GM23338 (cell line): ENCODE data around the gene SPSB4. TPM values are rescaled to one million over a fixed set of nuclear protein-coding genes. Genes with fewer than 3 reads are reported as not detected.

Experiments
- ATAC-seq: fragments of 200-7000 bp; cut with Tn5 transposase; 3 replicates; pipeline ENCODE4 v1.9.1; 2020
- DNase-seq: peaks from one replicate; pipeline ENCODE4 v3.0.0-alpha.2; 2015; ENCODE audit warnings: low spot score
- H2AFZ ChIP-seq: fragments of 200-600 bp; sonication (generic); 2 replicates; pipeline ENCODE4 v1.8.0; 2016; ENCODE audit warnings: antibody characterized with exemption, mild to moderate bottlenecking, moderate library complexity
- H3F3A ChIP-seq: fragments of 200-600 bp; sonication (generic); replicated peaks from 2 replicates; pipeline ENCODE4 v1.8.0; 2017; ENCODE audit warnings: antibody characterized with exemption, mixed run types, low read depth
- H3K27ac ChIP-seq: fragments of 200-600 bp; sonication (generic); 2 replicates; pipeline ENCODE4 v1.6.1; 2016; ENCODE audit warnings: low read depth
- H3K27me3 ChIP-seq: fragments of 200-600 bp; sonication (generic); 2 replicates; pipeline ENCODE4 v1.8.0; 2016; ENCODE audit warnings: mild to moderate bottlenecking, mixed run types, moderate library complexity; ENCODE audit not compliant: insufficient read depth
- H3K36me3 ChIP-seq: fragments of 200-600 bp; sonication (generic); 2 replicates; pipeline ENCODE4 v1.8.0; 2016; ENCODE audit warnings: mild to moderate bottlenecking; ENCODE audit not compliant: insufficient read depth
- H3K4me1 ChIP-seq: fragments of 200-600 bp; sonication (generic); 2 replicates; pipeline ENCODE4 v1.8.0; 2016; ENCODE audit warnings: mild to moderate bottlenecking, moderate library complexity; ENCODE audit not compliant: insufficient read depth
- H3K4me2 ChIP-seq: fragments of 200-600 bp; sonication (generic); 2 replicates; pipeline ENCODE4 v1.7.1; 2017; ENCODE audit warnings: mixed run types
- H3K4me3 ChIP-seq: fragments of 200-600 bp; sonication (generic); 2 replicates; pipeline ENCODE4 v1.6.1; 2016; ENCODE audit warnings: mixed run types
- H3K79me2 ChIP-seq: fragments of 200-600 bp; sonication (generic); replicated peaks from 2 replicates; pipeline ENCODE4 v1.8.0; 2017; ENCODE audit warnings: mild to moderate bottlenecking; ENCODE audit not compliant: insufficient read depth
- H3K9me2 ChIP-seq: fragments of 200-600 bp; sonication (generic); 2 replicates; pipeline ENCODE4 v1.8.0; 2017; ENCODE audit not compliant: insufficient read depth
- H4K20me1 ChIP-seq: fragments of 200-600 bp; sonication (generic); replicated peaks from 2 replicates; pipeline ENCODE4 v1.8.0; 2017; ENCODE audit warnings: mild to moderate bottlenecking; ENCODE audit not compliant: insufficient read depth
- H3K27ac Mint-ChIP-seq: 2 replicates; pipeline ENCODE4 v1.8.0; 2020; ENCODE audit warnings: inconsistent platforms, mild to moderate bottlenecking, moderate library complexity, mixed read lengths
- H3K27me3 Mint-ChIP-seq: 3 replicates; pipeline ENCODE4 v1.8.0; 2022; ENCODE audit warnings: low read depth, mild to moderate bottlenecking, moderate library complexity, mixed read lengths, inconsistent platforms; ENCODE audit not compliant: insufficient read depth, poor library complexity
- H3K36me3 Mint-ChIP-seq: 3 replicates; pipeline ENCODE4 v1.8.0; 2021; ENCODE audit warnings: low read depth, mild to moderate bottlenecking, inconsistent platforms, moderate library complexity, mixed read lengths
- H3K4me1 Mint-ChIP-seq: 3 replicates; pipeline ENCODE4 v1.8.0; 2020; ENCODE audit warnings: mild to moderate bottlenecking, inconsistent platforms, mixed read lengths
- H3K4me3 Mint-ChIP-seq: 3 replicates; pipeline ENCODE4 v1.8.0; 2021; ENCODE audit warnings: moderate library complexity, mild to moderate bottlenecking, inconsistent platforms, mixed read lengths
- H3K9me3 Mint-ChIP-seq: 3 replicates; pipeline ENCODE4 v1.8.0; 2020; ENCODE audit warnings: moderate library complexity, mild to moderate bottlenecking, inconsistent platforms, mixed read lengths
- CREB1 ChIP-seq: fragments of 250-450 bp; sonication (Bioruptor Pico); IDR thresholded peaks from 2 replicates; pipeline ENCODE4 v1.5.0; 2020; ENCODE audit warnings: low read depth, mild to moderate bottlenecking, moderate library complexity
- EZH2 ChIP-seq: fragments of 200-600 bp; sonication (generic); IDR thresholded peaks from one replicate; pipeline ENCODE4 v1.8.0; 2017; ENCODE audit warnings: antibody characterized with exemption, mild to moderate bottlenecking, low read depth; ENCODE audit not compliant: unreplicated experiment
- EZH2phosphoT487 ChIP-seq: fragments of 200-600 bp; sonication (generic); IDR thresholded peaks from one replicate; pipeline ENCODE4 v1.8.1; 2018; ENCODE audit warnings: antibody characterized with exemption; ENCODE audit not compliant: unreplicated experiment
- JUNB ChIP-seq: IDR thresholded peaks from one replicate; pipeline ENCODE4 v1.6.1; 2016; ENCODE audit warnings: antibody characterized with exemption; ENCODE audit not compliant: unreplicated experiment
- POLR2AphosphoS5 ChIP-seq: IDR thresholded peaks from 2 replicates; pipeline ENCODE4 v1.6.1; 2016; ENCODE audit warnings: antibody characterized with exemption, low read depth
- STAT1 ChIP-seq: IDR thresholded peaks from one replicate; pipeline ENCODE4 v1.6.1; 2016; ENCODE audit warnings: antibody characterized with exemption; ENCODE audit not compliant: unreplicated experiment
- ZNF114 ChIP-seq: fragments of 250-450 bp; sonication (Bioruptor Pico); IDR thresholded peaks from 2 replicates; pipeline ENCODE4 v1.5.0; 2020; ENCODE audit warnings: mild to moderate bottlenecking, moderate library complexity
- polyA plus RNA-seq: library from polyadenylated mRNA; unstranded; fragments of >200 nt; fragmentation: Nextera tagmentation; extraction: Ambion mirVana; gene quantifications from 2 replicates; pipeline ENCODE4 v1.2.1, GENCODE V29; 2016
- total RNA-seq: library from RNA; depleted of rRNA; stranded (reverse); fragments of >200 nt; shearing (Covaris generic); gene quantifications from 2 replicates; pipeline ENCODE4 v1.2.3, GENCODE V29; 2014
- TF ChIP-seq, protein P1 (sequence below): IDR thresholded peaks from one replicate; pipeline ENCODE4 v1.6.1; 2018; ENCODE audit warnings: antibody characterized with exemption; ENCODE audit not compliant: unreplicated experiment
- TF ChIP-seq, protein P2 (sequence below), 2 experiments: fragments of 200-600 bp in 1 of 2; sonication (generic) in 1 of 2; conservative IDR thresholded peaks; 2 replicates each; pipeline versions ENCODE4 v1.5.1 to v1.6.1; 2016 to 2017; ENCODE audit warnings: antibody characterized with exemption in 2 of 2, low read depth in 2 of 2, mild to moderate bottlenecking in 2 of 2, moderate library complexity in 1 of 2
- TF ChIP-seq, protein P3 (sequence below): IDR thresholded peaks from 2 replicates; pipeline ENCODE4 v1.6.1; 2016; ENCODE audit warnings: antibody characterized with exemption

The SPSB4 gene
- total and polyA plus RNA-seq, 2 experiments from 2014 or later: 6.7 to 25.9 TPM

DNA sequence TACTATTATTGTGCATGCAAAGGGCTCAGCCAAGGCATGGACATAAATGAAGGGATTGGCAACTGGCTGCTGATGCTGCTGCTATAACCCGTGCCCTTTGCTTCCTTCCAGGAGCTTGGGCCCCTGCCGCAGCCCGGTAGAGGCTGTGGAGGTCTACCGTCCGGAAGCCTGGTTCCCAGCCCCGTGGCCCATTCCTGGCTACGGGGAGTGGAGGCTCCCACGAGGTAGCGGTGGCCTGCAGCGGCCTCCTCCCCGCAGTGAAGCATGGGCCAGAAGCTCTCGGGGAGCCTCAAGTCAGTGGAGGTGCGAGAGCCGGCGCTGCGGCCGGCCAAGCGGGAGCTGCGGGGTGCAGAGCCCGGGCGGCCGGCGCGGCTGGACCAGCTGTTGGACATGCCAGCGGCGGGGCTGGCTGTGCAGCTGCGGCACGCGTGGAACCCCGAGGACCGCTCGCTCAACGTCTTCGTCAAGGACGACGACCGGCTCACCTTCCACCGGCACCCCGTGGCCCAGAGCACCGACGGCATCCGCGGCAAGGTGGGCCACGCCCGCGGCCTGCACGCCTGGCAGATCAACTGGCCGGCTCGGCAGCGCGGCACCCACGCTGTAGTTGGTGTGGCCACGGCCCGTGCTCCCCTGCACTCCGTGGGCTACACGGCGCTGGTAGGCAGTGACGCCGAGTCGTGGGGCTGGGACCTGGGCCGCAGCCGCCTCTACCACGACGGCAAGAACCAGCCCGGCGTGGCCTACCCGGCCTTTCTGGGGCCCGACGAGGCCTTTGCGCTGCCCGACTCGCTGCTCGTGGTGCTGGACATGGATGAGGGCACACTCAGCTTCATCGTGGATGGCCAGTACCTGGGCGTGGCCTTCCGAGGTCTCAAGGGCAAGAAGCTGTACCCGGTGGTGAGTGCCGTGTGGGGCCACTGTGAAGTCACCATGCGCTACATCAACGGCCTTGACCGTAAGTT is 15.0 kb downstream of the SPSB4 start:
- no peak overlapping the region for H3K4me3 ChIP-seq
- peaks cover 44% of the 10 kb centered on the region for H3K4me1 Mint-ChIP-seq

DNA sequence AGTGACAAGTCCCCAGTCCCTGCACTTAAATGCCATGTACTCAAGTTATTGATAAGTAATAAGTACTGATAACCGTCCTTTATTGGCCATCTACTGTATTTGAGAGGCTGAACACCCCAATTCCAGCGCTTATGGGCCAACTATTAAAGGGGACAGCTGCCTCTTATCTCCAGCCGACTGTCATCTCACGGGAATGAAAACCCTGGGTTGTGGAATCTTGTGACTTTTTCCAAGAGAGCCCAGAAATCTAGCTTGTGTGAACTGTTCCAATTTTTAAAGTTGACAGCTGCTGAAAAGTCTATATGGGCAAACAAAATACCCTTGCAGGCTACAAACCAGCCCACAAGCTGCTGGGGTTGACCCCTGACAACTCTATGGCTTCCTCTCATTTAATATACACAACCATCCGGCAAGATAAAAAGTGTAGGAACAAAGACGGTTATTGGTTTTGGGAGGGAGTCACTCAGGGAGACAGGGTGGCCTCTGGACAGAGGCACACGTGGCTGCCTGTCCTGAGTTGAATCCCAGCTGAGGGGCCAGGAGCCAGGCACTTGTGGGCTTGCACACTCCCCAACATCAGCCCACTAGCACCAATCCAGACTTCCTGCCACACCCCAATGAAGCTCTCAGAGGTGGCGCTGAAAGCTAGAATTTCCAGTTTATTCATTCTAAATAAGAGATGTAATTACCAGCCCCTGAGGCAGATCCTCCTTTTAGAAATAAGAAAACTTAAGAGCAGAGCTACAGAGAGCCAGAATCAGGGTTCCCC is 16.2 kb downstream of the SPSB4 start:
- no peaks in the 10 kb centered on the region for H3K9me3 Mint-ChIP-seq
- H3K4me2 ChIP-seq: no peak overlapping the region
- peaks cover 11% of the 10 kb centered on the region for H3K36me3 Mint-ChIP-seq
- H3K27ac Mint-ChIP-seq: no peak overlapping the region
- H3K79me2 ChIP-seq: peaks cover 7% of the 10 kb centered on the region
- peaks cover 9% of the 10 kb centered on the region for H3F3A ChIP-seq
- DNase-seq (no peak), ATAC-seq (no peak)
- peaks cover 31% of the 10 kb centered on the region for H3K4me1 ChIP-seq
- peaks cover 26% of the 10 kb centered on the region for H3K27me3 Mint-ChIP-seq
- H3K4me3 ChIP-seq: no peak overlapping the region
- TF ChIP-seq, protein P1, sequence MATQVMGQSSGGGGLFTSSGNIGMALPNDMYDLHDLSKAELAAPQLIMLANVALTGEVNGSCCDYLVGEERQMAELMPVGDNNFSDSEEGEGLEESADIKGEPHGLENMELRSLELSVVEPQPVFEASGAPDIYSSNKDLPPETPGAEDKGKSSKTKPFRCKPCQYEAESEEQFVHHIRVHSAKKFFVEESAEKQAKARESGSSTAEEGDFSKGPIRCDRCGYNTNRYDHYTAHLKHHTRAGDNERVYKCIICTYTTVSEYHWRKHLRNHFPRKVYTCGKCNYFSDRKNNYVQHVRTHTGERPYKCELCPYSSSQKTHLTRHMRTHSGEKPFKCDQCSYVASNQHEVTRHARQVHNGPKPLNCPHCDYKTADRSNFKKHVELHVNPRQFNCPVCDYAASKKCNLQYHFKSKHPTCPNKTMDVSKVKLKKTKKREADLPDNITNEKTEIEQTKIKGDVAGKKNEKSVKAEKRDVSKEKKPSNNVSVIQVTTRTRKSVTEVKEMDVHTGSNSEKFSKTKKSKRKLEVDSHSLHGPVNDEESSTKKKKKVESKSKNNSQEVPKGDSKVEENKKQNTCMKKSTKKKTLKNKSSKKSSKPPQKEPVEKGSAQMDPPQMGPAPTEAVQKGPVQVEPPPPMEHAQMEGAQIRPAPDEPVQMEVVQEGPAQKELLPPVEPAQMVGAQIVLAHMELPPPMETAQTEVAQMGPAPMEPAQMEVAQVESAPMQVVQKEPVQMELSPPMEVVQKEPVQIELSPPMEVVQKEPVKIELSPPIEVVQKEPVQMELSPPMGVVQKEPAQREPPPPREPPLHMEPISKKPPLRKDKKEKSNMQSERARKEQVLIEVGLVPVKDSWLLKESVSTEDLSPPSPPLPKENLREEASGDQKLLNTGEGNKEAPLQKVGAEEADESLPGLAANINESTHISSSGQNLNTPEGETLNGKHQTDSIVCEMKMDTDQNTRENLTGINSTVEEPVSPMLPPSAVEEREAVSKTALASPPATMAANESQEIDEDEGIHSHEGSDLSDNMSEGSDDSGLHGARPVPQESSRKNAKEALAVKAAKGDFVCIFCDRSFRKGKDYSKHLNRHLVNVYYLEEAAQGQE: no peak
- no peak for TF ChIP-seq JUNB
- no peak for TF ChIP-seq CREB1
- TF ChIP-seq EZH2phosphoT487: no peak
- TF ChIP-seq ZNF114: no peak
- no peak for TF ChIP-seq EZH2
- TF ChIP-seq POLR2AphosphoS5: no peak
- TF ChIP-seq, protein P2, sequence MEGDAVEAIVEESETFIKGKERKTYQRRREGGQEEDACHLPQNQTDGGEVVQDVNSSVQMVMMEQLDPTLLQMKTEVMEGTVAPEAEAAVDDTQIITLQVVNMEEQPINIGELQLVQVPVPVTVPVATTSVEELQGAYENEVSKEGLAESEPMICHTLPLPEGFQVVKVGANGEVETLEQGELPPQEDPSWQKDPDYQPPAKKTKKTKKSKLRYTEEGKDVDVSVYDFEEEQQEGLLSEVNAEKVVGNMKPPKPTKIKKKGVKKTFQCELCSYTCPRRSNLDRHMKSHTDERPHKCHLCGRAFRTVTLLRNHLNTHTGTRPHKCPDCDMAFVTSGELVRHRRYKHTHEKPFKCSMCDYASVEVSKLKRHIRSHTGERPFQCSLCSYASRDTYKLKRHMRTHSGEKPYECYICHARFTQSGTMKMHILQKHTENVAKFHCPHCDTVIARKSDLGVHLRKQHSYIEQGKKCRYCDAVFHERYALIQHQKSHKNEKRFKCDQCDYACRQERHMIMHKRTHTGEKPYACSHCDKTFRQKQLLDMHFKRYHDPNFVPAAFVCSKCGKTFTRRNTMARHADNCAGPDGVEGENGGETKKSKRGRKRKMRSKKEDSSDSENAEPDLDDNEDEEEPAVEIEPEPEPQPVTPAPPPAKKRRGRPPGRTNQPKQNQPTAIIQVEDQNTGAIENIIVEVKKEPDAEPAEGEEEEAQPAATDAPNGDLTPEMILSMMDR (conservative IDR thresholded peaks at IDR 0.05; ENCODE audit: low read depth in 2 of 2): no peak
- TF ChIP-seq, protein P3, sequence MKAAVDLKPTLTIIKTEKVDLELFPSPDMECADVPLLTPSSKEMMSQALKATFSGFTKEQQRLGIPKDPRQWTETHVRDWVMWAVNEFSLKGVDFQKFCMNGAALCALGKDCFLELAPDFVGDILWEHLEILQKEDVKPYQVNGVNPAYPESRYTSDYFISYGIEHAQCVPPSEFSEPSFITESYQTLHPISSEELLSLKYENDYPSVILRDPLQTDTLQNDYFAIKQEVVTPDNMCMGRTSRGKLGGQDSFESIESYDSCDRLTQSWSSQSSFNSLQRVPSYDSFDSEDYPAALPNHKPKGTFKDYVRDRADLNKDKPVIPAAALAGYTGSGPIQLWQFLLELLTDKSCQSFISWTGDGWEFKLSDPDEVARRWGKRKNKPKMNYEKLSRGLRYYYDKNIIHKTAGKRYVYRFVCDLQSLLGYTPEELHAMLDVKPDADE: no peak
- TF ChIP-seq STAT1: no peak
- H4K20me1 ChIP-seq: no peaks in the 10 kb centered on the region; the same call in 1 of the 2 replicates
- H3K36me3 ChIP-seq: no peaks in the 10 kb centered on the region
- no peaks in the 10 kb centered on the region for H3K9me2 ChIP-seq
- H2AFZ ChIP-seq: no peak overlapping the region
- no peak overlapping the region for H3K27ac ChIP-seq
- H3K4me1 Mint-ChIP-seq: peaks cover 54% of the 10 kb centered on the region
- no peaks in the 10 kb centered on the region for H3K27me3 ChIP-seq
- no peak overlapping the region for H3K4me3 Mint-ChIP-seq

More for the DNA sequence above, 15.0 kb downstream of the SPSB4 start:
- H3K79me2 ChIP-seq: peaks cover 14% of the 10 kb centered on the region
- H3K36me3 ChIP-seq: no peaks in the 10 kb centered on the region
- H3K4me1 ChIP-seq: peaks cover 18% of the 10 kb centered on the region
- H3K27ac Mint-ChIP-seq: no peak overlapping the region
- H2AFZ ChIP-seq: no peak overlapping the region
- H3K27me3 ChIP-seq: no peaks in the 10 kb centered on the region
- H3K27ac ChIP-seq: no peak overlapping the region
- peaks cover 11% of the 10 kb centered on the region for H3K36me3 Mint-ChIP-seq
- H3K9me2 ChIP-seq: no peaks in the 10 kb centered on the region
- peaks cover 18% of the 10 kb centered on the region for H3K27me3 Mint-ChIP-seq
- no peaks in the 10 kb centered on the region; the same call in 1 of the 2 replicates for H4K20me1 ChIP-seq
- H3K4me3 Mint-ChIP-seq: no peak overlapping the region
- TF ChIP-seq JUNB: no peak
- TF ChIP-seq ZNF114: no peak
- no peak for TF ChIP-seq CREB1
- H3F3A ChIP-seq: no peaks in the 10 kb centered on the region
- ATAC-seq (no peak), DNase-seq (no peak)
- H3K4me2 ChIP-seq: no peak overlapping the region
- no peaks in the 10 kb centered on the region for H3K9me3 Mint-ChIP-seq
